Posterior cingulate gyrus (tissue), 11 donors: ENCODE measurements around the gene PPFIBP2.

Experiments
- DNase-seq, 10 donors: peaks; one replicate each; pipeline versions ENCODE4 v3.0.0 to v3.0.0-alpha.2; 2020 to 2021; ENCODE audit warnings: mixed read lengths in 3 of 10
- intact Hi-C: fragments of 100-400 bp; cut with DNase I; formaldehyde crosslinking; loops from one replicate; pipeline ENCODE4 v1.15.1; 2023

PPFIBP2 gene

GRCh38 chr11:7513234-7514098 lies at the start of gene PPFIBP2:
TSS of gene PPFIBP2 (plus strand) at chr11:7513999. CDS start at chr11:7549476, 35,477 bp downstream.
- peak; percentile 67 to 97 (median 82) for DNase-seq
- intact Hi-C loops, result loop anchor here (1.0 to 5.0 kb wide), 3 partner anchors 64 to 179 kb away; no protein-coding TSS in a partner anchor

GRCh38 chr11:7467652-7468051 lies 46.1 kb upstream of the PPFIBP2 start:
- intact Hi-C loops, result no loop called here
- DNase-seq, result no peak

GRCh38 chr11:7469351-7469865 lies 44.4 kb upstream of the PPFIBP2 start:
- intact Hi-C loops, result no loop called here
- DNase-seq, result no peak

- intact Hi-C loops, result no loop called here
- no peak for DNase-seq
These were observed 42.7 kb upstream of the PPFIBP2 start for GRCh38 chr11:7471071-7471470.

GRCh38 chr11:7473717-7474116 lies 40.1 kb upstream of the PPFIBP2 start:
- DNase-seq, result no peak
- intact Hi-C loops, result no loop called here

GRCh38 chr11:7480113-7480512 lies 33.7 kb upstream of the PPFIBP2 start:
- intact Hi-C loops, result no loop called here
- no peak for DNase-seq

GRCh38 chr11:7484131-7484530 lies 29.7 kb upstream of the PPFIBP2 start:
- intact Hi-C loops, result no loop called here

GRCh38 chr11:7484645-7485044 lies 29.2 kb upstream of the PPFIBP2 start:
- intact Hi-C loops, result no loop called here
- DNase-seq, result no peak

More at GRCh38 chr11:7484131-7484530, 29.7 kb upstream of the PPFIBP2 start:
- no peak for DNase-seq

- no peak for DNase-seq
- intact Hi-C loops, result no loop called here
These were observed 28.4 kb upstream of the PPFIBP2 start, which contains the start of gene OLFML1 for GRCh38 chr11:7485186-7486097. TSS of gene OLFML1 (plus strand) at chr11:7485506. CDS start at chr11:7485876, 370 bp downstream.

- intact Hi-C loops, result no loop called here
- no peak for DNase-seq
These were observed 27.6 kb upstream of the PPFIBP2 start for GRCh38 chr11:7486098-7486780.

GRCh38 chr11:7486781-7487140 lies 27.0 kb upstream of the PPFIBP2 start:
- intact Hi-C loops, result no loop called here
- no peak for DNase-seq

- intact Hi-C loops, result no loop called here
- DNase-seq, result no peak
These were observed 26.4 kb upstream of the PPFIBP2 start for GRCh38 chr11:7487360-7487759.

GRCh38 chr11:7488681-7489080 lies 25.1 kb upstream of the PPFIBP2 start:
- intact Hi-C loops, result no loop called here
- no peak for DNase-seq

GRCh38 chr11:7489376-7489775 lies 24.4 kb upstream of the PPFIBP2 start:
- intact Hi-C loops, result no loop called here
- DNase-seq, result no peak

GRCh38 chr11:7490054-7490453 lies 23.7 kb upstream of the PPFIBP2 start:
- DNase-seq, result no peak
- intact Hi-C loops, result no loop called here

- intact Hi-C loops, result no loop called here
- DNase-seq, result no peak
These were observed 23.3 kb upstream of the PPFIBP2 start for GRCh38 chr11:7490535-7490934.

- no peak for DNase-seq
- intact Hi-C loops, result no loop called here
These were observed 21.5 kb upstream of the PPFIBP2 start for GRCh38 chr11:7492253-7492652.

GRCh38 chr11:7493670-7494069 lies 20.1 kb upstream of the PPFIBP2 start:
- intact Hi-C loops, result no loop called here
- DNase-seq, result no peak

GRCh38 chr11:7494086-7494745 lies 19.6 kb upstream of the PPFIBP2 start:
- intact Hi-C loops, result no loop called here
- DNase-seq, result no peak
